Smooth muscle cell (in vitro differentiated cells): ENCODE measurements around the gene COX14. TPM values are rescaled to one million over a fixed set of nuclear protein-coding genes. Genes with fewer than 3 reads are reported as not detected.

Experiments
- DNase-seq: peaks from one replicate; lab custom pipeline; 2025; ENCODE audit not compliant: unreplicated experiment; lab: John Stamatoyannopoulos, UW
- H2AFZ ChIP-seq: fragments of 200-600 bp; sonication (generic); 2 replicates; pipeline ENCODE4 v1.6.0; 2016; ENCODE audit warnings: antibody characterized with exemption, low read depth, mild to moderate bottlenecking
- H3F3A ChIP-seq: fragments of 200-600 bp; sonication (generic); 2 replicates; pipeline ENCODE4 v1.6.0; 2017; ENCODE audit warnings: antibody characterized with exemption, low read depth
- H3K27ac ChIP-seq: fragments of 200-600 bp; sonication (generic); 2 replicates; pipeline ENCODE4 v1.5.1; 2016; ENCODE audit warnings: low read depth, mild to moderate bottlenecking
- H3K27me3 ChIP-seq: fragments of 200-600 bp; sonication (generic); 2 replicates; pipeline ENCODE4 v1.6.1; 2016; ENCODE audit warnings: low read depth, mild to moderate bottlenecking
- H3K36me3 ChIP-seq: fragments of 200-600 bp; sonication (generic); 2 replicates; pipeline ENCODE4 v1.5.1; 2016; ENCODE audit warnings: low read depth
- H3K4me1 ChIP-seq: fragments of 200-600 bp; sonication (generic); 2 replicates; pipeline ENCODE4 v1.5.1; 2016; ENCODE audit warnings: low read depth
- H3K4me2 ChIP-seq: fragments of 200-600 bp; sonication (generic); 2 replicates; pipeline ENCODE4 v1.6.0; 2016; ENCODE audit warnings: mild to moderate bottlenecking
- H3K4me3 ChIP-seq: fragments of 200-600 bp; sonication (generic); 2 replicates; pipeline ENCODE4 v1.5.1; 2016; ENCODE audit warnings: mild to moderate bottlenecking
- H3K79me2 ChIP-seq: fragments of 200-600 bp; sonication (generic); 2 replicates; pipeline ENCODE4 v1.6.0; 2016; ENCODE audit warnings: low read depth, mild to moderate bottlenecking
- H3K9ac ChIP-seq: fragments of 200-600 bp; sonication (generic); 2 replicates; pipeline ENCODE4 v1.6.0; 2016; ENCODE audit warnings: low read depth
- H3K9me3 ChIP-seq: fragments of 200-600 bp; sonication (generic); replicated peaks from 2 replicates; pipeline ENCODE4 v1.5.1; 2016; ENCODE audit warnings: low read depth
- H4K20me1 ChIP-seq: fragments of 200-600 bp; sonication (generic); 2 replicates; pipeline ENCODE4 v1.6.0; 2016; ENCODE audit warnings: low read depth
- WGBS: methylation state at CpG from one replicate; pipeline ENCODE4 v1.1.7; 2016; ENCODE audit warnings: low lambda C conversion rate; 5-methylcytosine and 5-hydroxymethylcytosine counted together
- polyA plus RNA-seq: library from polyadenylated mRNA; unstranded; fragments of >200 nt; fragmentation: Nextera tagmentation; extraction: Ambion mirVana; gene quantifications from 2 replicates; pipeline ENCODE4 v1.2.1, GENCODE V29; 2016
- total RNA-seq: library from RNA; depleted of rRNA; stranded (reverse); fragments of >200 nt; gene quantifications from 2 replicates; pipeline ENCODE4 v1.2.3, GENCODE V29; 2014
- TF ChIP-seq, protein P1 (sequence below): fragments of 200-600 bp; sonication (generic); IDR thresholded peaks from 2 replicates; pipeline ENCODE4 v1.5.1; 2017; ENCODE audit warnings: borderline replicate concordance, mild to moderate bottlenecking, antibody characterized with exemption; ENCODE audit not compliant: insufficient read depth, poor library complexity, severe bottlenecking

The COX14 gene
- total and polyA plus RNA-seq, 2 experiments from 2014 or later = 18.6 to 67.9 TPM

- no peak overlapping the region for H3K9ac ChIP-seq
- no peak overlapping the region for H3K27ac ChIP-seq
- no peaks in the 10 kb centered on the region for H3K4me1 ChIP-seq
- H3K4me3 ChIP-seq = no peak overlapping the region
- TF ChIP-seq, protein P1, sequence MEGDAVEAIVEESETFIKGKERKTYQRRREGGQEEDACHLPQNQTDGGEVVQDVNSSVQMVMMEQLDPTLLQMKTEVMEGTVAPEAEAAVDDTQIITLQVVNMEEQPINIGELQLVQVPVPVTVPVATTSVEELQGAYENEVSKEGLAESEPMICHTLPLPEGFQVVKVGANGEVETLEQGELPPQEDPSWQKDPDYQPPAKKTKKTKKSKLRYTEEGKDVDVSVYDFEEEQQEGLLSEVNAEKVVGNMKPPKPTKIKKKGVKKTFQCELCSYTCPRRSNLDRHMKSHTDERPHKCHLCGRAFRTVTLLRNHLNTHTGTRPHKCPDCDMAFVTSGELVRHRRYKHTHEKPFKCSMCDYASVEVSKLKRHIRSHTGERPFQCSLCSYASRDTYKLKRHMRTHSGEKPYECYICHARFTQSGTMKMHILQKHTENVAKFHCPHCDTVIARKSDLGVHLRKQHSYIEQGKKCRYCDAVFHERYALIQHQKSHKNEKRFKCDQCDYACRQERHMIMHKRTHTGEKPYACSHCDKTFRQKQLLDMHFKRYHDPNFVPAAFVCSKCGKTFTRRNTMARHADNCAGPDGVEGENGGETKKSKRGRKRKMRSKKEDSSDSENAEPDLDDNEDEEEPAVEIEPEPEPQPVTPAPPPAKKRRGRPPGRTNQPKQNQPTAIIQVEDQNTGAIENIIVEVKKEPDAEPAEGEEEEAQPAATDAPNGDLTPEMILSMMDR = no peak
- no peak overlapping the region for H3K4me2 ChIP-seq
- no peak overlapping the region for H2AFZ ChIP-seq
- H3F3A ChIP-seq = peaks cover 3% of the 10 kb centered on the region
- no peaks in the 10 kb centered on the region for H3K36me3 ChIP-seq
- no peaks in the 10 kb centered on the region for H3K27me3 ChIP-seq
- peaks cover 20% of the 10 kb centered on the region for H4K20me1 ChIP-seq
- 96% methylated on average over 3 of the region's 3 CpGs for WGBS
- H3K79me2 ChIP-seq = peaks cover 31% of the 10 kb centered on the region
- DNase-seq = no peak
- H3K9me3 ChIP-seq = no peaks in the 10 kb centered on the region
Measured at GRCh38 chr12:50120521-50120920, 8.5 kb downstream of the COX14 start.

GRCh38 chr12:50120953-50121352, 8.9 kb downstream of the COX14 start:
- H2AFZ ChIP-seq = no peak overlapping the region
- no peaks in the 10 kb centered on the region for H3K36me3 ChIP-seq
- peaks cover 26% of the 10 kb centered on the region for H3K79me2 ChIP-seq
- H3F3A ChIP-seq = peaks cover 3% of the 10 kb centered on the region
- no peaks in the 10 kb centered on the region for H3K27me3 ChIP-seq
- DNase-seq = no peak
- no peak overlapping the region for H3K9ac ChIP-seq
- H3K4me2 ChIP-seq = no peak overlapping the region
- no peak overlapping the region for H3K27ac ChIP-seq
- WGBS = 97% methylated on average over 3 of the region's 3 CpGs
- no peak overlapping the region for H3K4me3 ChIP-seq
- no peaks in the 10 kb centered on the region for H3K9me3 ChIP-seq
- H3K4me1 ChIP-seq = no peaks in the 10 kb centered on the region
- H4K20me1 ChIP-seq = peaks cover 20% of the 10 kb centered on the region
- TF ChIP-seq, protein P1 = no peak

GRCh38 chr12:50121641-50122040, 9.6 kb downstream of the COX14 start:
- 94% methylated on average over 5 of the region's 5 CpGs for WGBS
- Histone ChIP-seq H3K36me3 (no peaks in the 10 kb centered on the region), H3K4me1 (no peaks in the 10 kb centered on the region), H3K27ac (no peak overlapping the region), H3K9me3 (no peaks in the 10 kb centered on the region), H3K79me2 (peaks cover 20% of the 10 kb centered on the region), H4K20me1 (peaks cover 20% of the 10 kb centered on the region), H2AFZ (no peak overlapping the region), H3K4me3 (no peak overlapping the region), H3K4me2 (no peak overlapping the region), H3K27me3 (no peaks in the 10 kb centered on the region), H3K9ac (no peak overlapping the region), H3F3A (peaks cover 3% of the 10 kb centered on the region)
- DNase-seq = no peak
- TF ChIP-seq, protein P1 = no peak

GRCh38 chr12:50123203-50123602, 11.2 kb downstream of the COX14 start:
- Histone ChIP-seq H3K27ac (no peak overlapping the region), H3K27me3 (no peaks in the 10 kb centered on the region), H3F3A (peaks cover 9% of the 10 kb centered on the region), H3K4me2 (no peak overlapping the region), H3K36me3 (no peaks in the 10 kb centered on the region), H3K4me3 (no peak overlapping the region), H3K9me3 (no peaks in the 10 kb centered on the region), H4K20me1 (peaks cover 15% of the 10 kb centered on the region), H3K4me1 (no peaks in the 10 kb centered on the region), H3K79me2 (peaks cover 8% of the 10 kb centered on the region), H3K9ac (no peak overlapping the region), H2AFZ (no peak overlapping the region)
- no peak for DNase-seq
- TF ChIP-seq, protein P1 = no peak
- 88% methylated on average over 2 of the region's 2 CpGs for WGBS
